Stimulated activated naive CD8-positive, alpha-beta T cell treated with anti-CD3 and anti-CD28 coated beads, Interleukin-15, amount 100 ng/mL, for 72 hours (primary cell): Measurements from ENCODE around the gene PRPF18.

ENCODE experiments used
- ATAC-seq: fragments of 150-1000 bp; cut with Tn5 transposase; 2 replicates; pipeline ENCODE4 v1.10.0; 2021; ENCODE audit warnings: mild to moderate bottlenecking, moderate library complexity
- DNase-seq, 2 donors: peaks; one replicate each; pipeline ENCODE4 v3.0.0; 2021 to 2022
- H3K27ac Mint-ChIP-seq, 2 donors: one replicate each; pipeline ENCODE4 v1.8.0; 2022; ENCODE audit warnings: mild to moderate bottlenecking in 2 of 2, mixed read lengths in 2 of 2, moderate library complexity in 2 of 2
- H3K27me3 Mint-ChIP-seq: one replicate; pipeline ENCODE4 v1.8.0; 2022; ENCODE audit warnings: mixed read lengths
- H3K4me1 Mint-ChIP-seq: one replicate; pipeline ENCODE4 v1.8.0; 2022; ENCODE audit warnings: mild to moderate bottlenecking, mixed read lengths
- H3K4me3 Mint-ChIP-seq, 2 donors: one replicate each; pipeline ENCODE4 v1.8.0; 2022; ENCODE audit warnings: mild to moderate bottlenecking in 2 of 2, mixed read lengths in 2 of 2, moderate library complexity in 1 of 2
- H3K9me3 Mint-ChIP-seq, 2 donors: one replicate each; pipeline ENCODE4 v1.8.0; 2022; ENCODE audit warnings: mixed read lengths in 2 of 2

Gene PRPF18

GRCh38 chr10:13665516-13666262, 78.9 kb downstream of the PRPF18 start:
- no peak overlapping the region for H3K4me3 Mint-ChIP-seq
- H3K4me1 Mint-ChIP-seq = no peaks in the 10 kb centered on the region
- peaks cover 8% of the 10 kb centered on the region for H3K27me3 Mint-ChIP-seq
- ATAC-seq (no peak), DNase-seq (no peak)
- no peaks in the 10 kb centered on the region for H3K9me3 Mint-ChIP-seq
- no peak overlapping the region for H3K27ac Mint-ChIP-seq

- ATAC-seq = no peak
These were observed 81.4 kb downstream of the PRPF18 start for GRCh38 chr10:13668126-13668525.

GRCh38 chr10:13669182-13669855, 82.6 kb downstream of the PRPF18 start:
- Mint-ChIP-seq H3K9me3 (no peaks in the 10 kb centered on the region), H3K27me3 (no peaks in the 10 kb centered on the region), H3K4me3 (no peak overlapping the region), H3K27ac (no peak overlapping the region), H3K4me1 (no peaks in the 10 kb centered on the region)
- DNase-seq (no peak), ATAC-seq (no peak)

More at GRCh38 chr10:13668126-13668525, 81.4 kb downstream of the PRPF18 start:
- H3K27me3 Mint-ChIP-seq = no peaks in the 10 kb centered on the region
- DNase-seq = no peak
- H3K9me3 Mint-ChIP-seq = no peaks in the 10 kb centered on the region
- H3K27ac Mint-ChIP-seq = no peak overlapping the region
- no peak overlapping the region for H3K4me3 Mint-ChIP-seq
- no peaks in the 10 kb centered on the region for H3K4me1 Mint-ChIP-seq

GRCh38 chr10:13669901-13670300, 83.1 kb downstream of the PRPF18 start:
- Mint-ChIP-seq H3K4me1 (no peaks in the 10 kb centered on the region), H3K27me3 (no peaks in the 10 kb centered on the region), H3K27ac (no peak overlapping the region), H3K4me3 (no peak overlapping the region), H3K9me3 (no peaks in the 10 kb centered on the region)
- no peak for DNase-seq
- no peak for ATAC-seq

GRCh38 chr10:13670311-13670710, 83.5 kb downstream of the PRPF18 start:
- DNase-seq = no peak
- no peaks in the 10 kb centered on the region for H3K4me1 Mint-ChIP-seq
- ATAC-seq = no peak
- H3K4me3 Mint-ChIP-seq = no peak overlapping the region
- no peak overlapping the region for H3K27ac Mint-ChIP-seq
- no peaks in the 10 kb centered on the region for H3K9me3 Mint-ChIP-seq
- H3K27me3 Mint-ChIP-seq = no peaks in the 10 kb centered on the region

GRCh38 chr10:13671904-13672303, 85.1 kb downstream of the PRPF18 start:
- no peak overlapping the region for H3K27ac Mint-ChIP-seq
- ATAC-seq (no peak), DNase-seq (no peak)
- H3K4me1 Mint-ChIP-seq = no peaks in the 10 kb centered on the region
- H3K27me3 Mint-ChIP-seq = no peaks in the 10 kb centered on the region
- no peak overlapping the region for H3K4me3 Mint-ChIP-seq
- H3K9me3 Mint-ChIP-seq = no peaks in the 10 kb centered on the region

GRCh38 chr10:13672548-13672947, 85.8 kb downstream of the PRPF18 start:
- ATAC-seq = no peak

GRCh38 chr10:13673156-13673555, 86.4 kb downstream of the PRPF18 start:
- H3K27me3 Mint-ChIP-seq = no peaks in the 10 kb centered on the region
- no peaks in the 10 kb centered on the region for H3K4me1 Mint-ChIP-seq
- DNase-seq (no peak), ATAC-seq (no peak)
- H3K9me3 Mint-ChIP-seq = no peaks in the 10 kb centered on the region
- no peak overlapping the region for H3K4me3 Mint-ChIP-seq
- H3K27ac Mint-ChIP-seq = no peak overlapping the region

More at GRCh38 chr10:13672548-13672947, 85.8 kb downstream of the PRPF18 start:
- Mint-ChIP-seq H3K27me3 (no peaks in the 10 kb centered on the region), H3K27ac (no peak overlapping the region), H3K9me3 (no peaks in the 10 kb centered on the region), H3K4me3 (no peak overlapping the region), H3K4me1 (no peaks in the 10 kb centered on the region)
- DNase-seq = no peak

GRCh38 chr10:13674645-13675588, 88.2 kb downstream of the PRPF18 start:
- Mint-ChIP-seq H3K9me3 (no peaks in the 10 kb centered on the region), H3K27me3 (peaks cover 9% of the 10 kb centered on the region), H3K27ac (no peak overlapping the region), H3K4me1 (no peaks in the 10 kb centered on the region), H3K4me3 (no peak overlapping the region)
- DNase-seq (no peak), ATAC-seq (no peak)

- H3K27me3 Mint-ChIP-seq = peaks cover 19% of the 10 kb centered on the region
- ATAC-seq = no peak
- no peaks in the 10 kb centered on the region for H3K9me3 Mint-ChIP-seq
- H3K4me3 Mint-ChIP-seq = no peak overlapping the region
- DNase-seq = no peak
- H3K27ac Mint-ChIP-seq = no peak overlapping the region
- no peaks in the 10 kb centered on the region for H3K4me1 Mint-ChIP-seq
These were observed 91.5 kb downstream of the PRPF18 start for GRCh38 chr10:13678101-13678843.
